ENCODE results near the gene MYO5A. TPM values are rescaled to one million over a fixed set of nuclear protein-coding genes. Genes with fewer than 3 reads are reported as not detected.

MYO5A gene
- total RNA-seq, 1 experiment from 2014 or later, result 21.8 TPM

DNA sequence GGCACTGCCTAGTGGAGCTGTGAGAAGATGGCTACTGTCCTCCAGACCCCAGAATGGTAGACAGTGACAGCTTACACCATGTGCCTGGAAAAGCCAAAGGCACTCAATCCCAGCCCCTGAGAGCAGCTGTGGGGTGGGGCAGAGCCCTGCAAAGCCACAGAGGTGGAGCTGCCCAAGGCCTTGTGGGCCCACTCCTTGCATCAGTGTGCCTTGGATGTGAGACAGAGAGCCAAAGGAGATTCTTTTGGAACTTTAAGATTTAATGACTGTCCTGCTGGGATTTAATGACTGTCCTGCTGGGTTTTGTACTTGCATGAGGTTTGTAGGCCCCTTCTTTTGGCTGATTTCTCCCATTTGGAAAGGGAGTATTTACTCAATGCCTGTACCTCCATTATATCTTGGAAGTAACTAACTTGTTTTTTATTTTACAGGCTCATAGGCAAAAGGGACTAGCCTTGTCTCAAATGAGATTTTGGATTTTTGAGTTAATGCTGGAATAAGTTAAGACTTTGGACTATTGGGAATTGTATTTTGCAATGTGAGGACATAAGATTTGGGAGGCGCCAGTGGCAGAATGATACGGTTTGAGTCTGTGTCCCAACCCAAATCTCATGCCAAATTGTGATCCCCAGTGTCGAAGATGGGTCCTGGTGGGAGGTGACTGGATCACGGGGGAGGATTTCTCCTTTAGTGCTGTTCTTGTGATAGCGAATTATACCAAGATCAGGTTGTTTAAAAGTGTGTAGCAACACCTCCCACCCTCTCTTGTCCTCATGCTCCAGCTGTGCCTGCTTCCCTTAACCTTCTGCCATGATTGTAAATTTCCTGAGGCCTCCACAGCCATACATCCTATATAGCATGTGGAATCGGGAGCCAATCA is 80.4 kb downstream of the MYO5A start:
- no peak overlapping the region for H3K27ac ChIP-seq (ENCODE audit: insufficient read length, low read depth, low read length)
- H3K9me3 ChIP-seq (ENCODE audit: control insufficient read depth, low read depth, low read length), result peaks cover 11% of the 10 kb centered on the region
- no peak overlapping the region for H2BK5ac ChIP-seq (ENCODE audit: insufficient read length, low read length)
- no peak overlapping the region for H4K5ac ChIP-seq (ENCODE audit: insufficient read length, low read depth, low read length)
- H3K23ac ChIP-seq (ENCODE audit: insufficient read length, low read depth, low read length), result no peak overlapping the region
- H3K79me2 ChIP-seq (ENCODE audit: insufficient read depth, low read length), result no peaks in the 10 kb centered on the region
- no peak overlapping the region for H3T11ph ChIP-seq (ENCODE audit: low read length)
- H2BK120ac ChIP-seq (ENCODE audit: low read depth, low read length, poor library complexity, severe bottlenecking), result no peak overlapping the region
- H2BK20ac ChIP-seq (ENCODE audit: low read depth, low read length, poor library complexity, severe bottlenecking), result no peak overlapping the region
- Mint-ChIP-seq H3K4me1 (peaks cover 25 to 27% of the 10 kb centered on the region in 2 experiments), H3K36me3 (ENCODE audit: insufficient read depth in 1 of 3, low read depth in 3 of 3) (peaks cover 24 to 34% (median 27%) of the 10 kb centered on the region in 3 experiments), H3K27ac (peak overlapping the region in 1 of 3 experiments; percentile 87; a peak in 2 of 7 replicates), H3K9me3 (peaks cover 26 to 29% of the 10 kb centered on the region in 2 experiments), H3K27me3 (ENCODE audit: low read depth) (peaks cover 3% of the 10 kb centered on the region), H3K4me3 (no peak overlapping the region)
- no peak overlapping the region for H2BK12ac ChIP-seq (ENCODE audit: insufficient read length, low read depth, low read length)
- no peaks in the 10 kb centered on the region for H3K79me1 ChIP-seq (ENCODE audit: insufficient read depth, low read depth, low read length, poor library complexity, severe bottlenecking)
- H3K56ac ChIP-seq (ENCODE audit: insufficient read length, low read depth, low read length), result no peak overlapping the region
- H3K18ac ChIP-seq (ENCODE audit: insufficient read length, low read depth, low read length), result no peak overlapping the region
- no peak overlapping the region for H3K9ac ChIP-seq (ENCODE audit: extremely low read depth, insufficient read length, low read length)
- H3K27me3 ChIP-seq (ENCODE audit: insufficient read depth, low read length), result no peaks in the 10 kb centered on the region
- no peak overlapping the region for H4K91ac ChIP-seq (ENCODE audit: insufficient read length, low read depth, low read length)
- peaks cover 2% of the 10 kb centered on the region; the same call in 1 of the 2 replicates for H3K4me1 ChIP-seq (ENCODE audit: insufficient read depth, low read length)
- TF ChIP-seq, protein P1, sequence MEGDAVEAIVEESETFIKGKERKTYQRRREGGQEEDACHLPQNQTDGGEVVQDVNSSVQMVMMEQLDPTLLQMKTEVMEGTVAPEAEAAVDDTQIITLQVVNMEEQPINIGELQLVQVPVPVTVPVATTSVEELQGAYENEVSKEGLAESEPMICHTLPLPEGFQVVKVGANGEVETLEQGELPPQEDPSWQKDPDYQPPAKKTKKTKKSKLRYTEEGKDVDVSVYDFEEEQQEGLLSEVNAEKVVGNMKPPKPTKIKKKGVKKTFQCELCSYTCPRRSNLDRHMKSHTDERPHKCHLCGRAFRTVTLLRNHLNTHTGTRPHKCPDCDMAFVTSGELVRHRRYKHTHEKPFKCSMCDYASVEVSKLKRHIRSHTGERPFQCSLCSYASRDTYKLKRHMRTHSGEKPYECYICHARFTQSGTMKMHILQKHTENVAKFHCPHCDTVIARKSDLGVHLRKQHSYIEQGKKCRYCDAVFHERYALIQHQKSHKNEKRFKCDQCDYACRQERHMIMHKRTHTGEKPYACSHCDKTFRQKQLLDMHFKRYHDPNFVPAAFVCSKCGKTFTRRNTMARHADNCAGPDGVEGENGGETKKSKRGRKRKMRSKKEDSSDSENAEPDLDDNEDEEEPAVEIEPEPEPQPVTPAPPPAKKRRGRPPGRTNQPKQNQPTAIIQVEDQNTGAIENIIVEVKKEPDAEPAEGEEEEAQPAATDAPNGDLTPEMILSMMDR (conservative IDR thresholded peaks at IDR 0.05), result no peak
- no peak overlapping the region for H2BK15ac ChIP-seq (ENCODE audit: low read depth, low read length)
- no CpG with 5 or more reads among the region's 6 CpGs for WGBS (ENCODE audit: extremely low coverage, insufficient read length, low lambda C conversion rate)
- no peak overlapping the region for H2AK5ac ChIP-seq (ENCODE audit: insufficient read length, low read length)
- no peaks in the 10 kb centered on the region for H4K20me1 ChIP-seq (ENCODE audit: control insufficient read depth, insufficient read depth, insufficient read length)
- H4K8ac ChIP-seq (replicated peaks; ENCODE audit: insufficient read length, low read depth, low read length), result no peak overlapping the region
- H3K23me2 ChIP-seq (ENCODE audit: insufficient read length, low read depth, low read length, poor library complexity, severe bottlenecking), result no peaks in the 10 kb centered on the region
- no peak overlapping the region for H2AFZ ChIP-seq (ENCODE audit: low read length)
- DNase-seq, result no peak
- no peak overlapping the region for H3K4me2 ChIP-seq (ENCODE audit: insufficient read depth, insufficient read length, low read length)
- no peak overlapping the region; the same call in 1 of the 2 replicates for H3K14ac ChIP-seq (ENCODE audit: insufficient read depth, low read length)
- H3K4ac ChIP-seq (ENCODE audit: low read depth, low read length), result no peak overlapping the region
